Suprapubic skin (tissue), 4 donors: ENCODE measurements around the gene TMEM178B.

ENCODE experiments used
- EP300 ChIP-seq: sonication (generic); formaldehyde crosslinking; IDR thresholded peaks from one replicate; pipeline ENCODE4 v1.6.1; 2017; ENCODE audit warnings: antibody characterized with exemption
- POLR2A ChIP-seq, 2 donors: fragments of 450-650 bp; IDR thresholded peaks; one replicate each; pipeline ENCODE4 v1.6.1; 2017; ENCODE audit warnings: antibody characterized with exemption in 2 of 2, mild to moderate bottlenecking in 2 of 2, moderate library complexity in 2 of 2
- POLR2AphosphoS5 ChIP-seq, 3 donors: sonication (generic); formaldehyde crosslinking; IDR thresholded peaks; one replicate each; pipeline ENCODE4 v1.6.1; 2017; ENCODE audit warnings: antibody characterized with exemption in 3 of 3
- TF ChIP-seq, protein P1 (sequence below), 2 donors: fragments of 200-600 bp in 1 of 2; fragments of 450-650 bp in 1 of 2; sonication (generic) in 1 of 2; IDR thresholded peaks; one replicate each; pipeline ENCODE4 v1.5.1; 2016 to 2019; ENCODE audit warnings: antibody characterized with exemption in 2 of 2, mild to moderate bottlenecking in 1 of 2, moderate library complexity in 1 of 2

GRCh38 chr7:141408440-141408839, 334.6 kb downstream of the TMEM178B start:
- TF ChIP-seq, protein P1, sequence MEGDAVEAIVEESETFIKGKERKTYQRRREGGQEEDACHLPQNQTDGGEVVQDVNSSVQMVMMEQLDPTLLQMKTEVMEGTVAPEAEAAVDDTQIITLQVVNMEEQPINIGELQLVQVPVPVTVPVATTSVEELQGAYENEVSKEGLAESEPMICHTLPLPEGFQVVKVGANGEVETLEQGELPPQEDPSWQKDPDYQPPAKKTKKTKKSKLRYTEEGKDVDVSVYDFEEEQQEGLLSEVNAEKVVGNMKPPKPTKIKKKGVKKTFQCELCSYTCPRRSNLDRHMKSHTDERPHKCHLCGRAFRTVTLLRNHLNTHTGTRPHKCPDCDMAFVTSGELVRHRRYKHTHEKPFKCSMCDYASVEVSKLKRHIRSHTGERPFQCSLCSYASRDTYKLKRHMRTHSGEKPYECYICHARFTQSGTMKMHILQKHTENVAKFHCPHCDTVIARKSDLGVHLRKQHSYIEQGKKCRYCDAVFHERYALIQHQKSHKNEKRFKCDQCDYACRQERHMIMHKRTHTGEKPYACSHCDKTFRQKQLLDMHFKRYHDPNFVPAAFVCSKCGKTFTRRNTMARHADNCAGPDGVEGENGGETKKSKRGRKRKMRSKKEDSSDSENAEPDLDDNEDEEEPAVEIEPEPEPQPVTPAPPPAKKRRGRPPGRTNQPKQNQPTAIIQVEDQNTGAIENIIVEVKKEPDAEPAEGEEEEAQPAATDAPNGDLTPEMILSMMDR (IDR thresholded peaks at IDR 0.05), result no peak
- TF ChIP-seq EP300 (no peak), POLR2AphosphoS5 (IDR thresholded peaks at IDR 0.05) (no peak), POLR2A (IDR thresholded peaks at IDR 0.05) (no peak)
